H1 (cell line): ENCODE measurements around the gene STEAP1B. TPM values are rescaled to one million over a fixed set of nuclear protein-coding genes. Genes with fewer than 3 reads are reported as not detected.

Source experiments
- CTCF ChIA-PET: fragments of 300-600 bp; sonication (Branson Sonifier 250); formaldehyde crosslinking; loops from one replicate; lab custom pipeline; 2021; ENCODE audit not compliant: partially characterized antibody; lab: Charles Lee
- POLR2A ChIA-PET: fragments of 300-600 bp; sonication (Branson Sonifier 250); formaldehyde crosslinking; loops from one replicate; lab custom pipeline; 2021; ENCODE audit warnings: inconsistent platforms; ENCODE audit not compliant: partially characterized antibody; lab: Charles Lee
- DNase-seq, 2 experiments: peaks; one replicate each; pipeline versions ENCODE4 v3.0.0 to v3.0.0-alpha.2; 2010 to 2022; ENCODE audit warnings: low spot score in 2 of 2, low read depth in 1 of 2, mixed read lengths in 1 of 2
- FAIRE-seq: peaks from 2 replicates; lab custom pipeline; 2011; peaks lifted over from hg19 to GRCh38; lab: Jason Lieb, UNC
- H2AFZ ChIP-seq: 2 replicates; pipeline ENCODE4 v1.8.1; 2012; ENCODE audit warnings: low read length, inconsistent platforms
- H2AK5ac ChIP-seq: 2 replicates; pipeline ENCODE4 v1.6.1; 2013; ENCODE audit warnings: low read depth, low read length
- H2BK120ac ChIP-seq: replicated peaks from 2 replicates; pipeline ENCODE3; 2013; ENCODE audit warnings: low read depth, low read length, inconsistent platforms
- H2BK12ac ChIP-seq: 2 replicates; pipeline ENCODE4 v1.6.1; 2013; ENCODE audit warnings: low read depth, low read length
- H2BK15ac ChIP-seq: 2 replicates; pipeline ENCODE4 v1.6.1; 2013; ENCODE audit warnings: low read length
- H2BK20ac ChIP-seq: 2 replicates; pipeline ENCODE4 v1.6.1; 2013; ENCODE audit warnings: low read length
- H2BK5ac ChIP-seq: 2 replicates; pipeline ENCODE4 v1.6.1; 2013; ENCODE audit warnings: low read depth, low read length
- H3K14ac ChIP-seq: 2 replicates; pipeline ENCODE4 v1.6.1; 2013; ENCODE audit warnings: inconsistent platforms; ENCODE audit not compliant: insufficient read length
- H3K18ac ChIP-seq: 2 replicates; pipeline ENCODE4 v1.6.1; 2013; ENCODE audit warnings: low read length; ENCODE audit errors: extremely low read depth
- H3K23ac ChIP-seq: 2 replicates; pipeline ENCODE4 v1.6.1; 2013; ENCODE audit warnings: inconsistent platforms; ENCODE audit not compliant: insufficient read length
- H3K23me2 ChIP-seq: 2 replicates; pipeline ENCODE4 v1.6.1; 2013; ENCODE audit warnings: low read depth, low read length
- H3K27ac ChIP-seq: 2 replicates; pipeline ENCODE4 v1.6.1; 2011; ENCODE audit warnings: low read depth, low read length, inconsistent platforms
- H3K27me3 ChIP-seq, 4 experiments: replicated peaks in 1 of 4; 1 replicate in 1 of 4; 2 replicates in 3 of 4; pipeline versions ENCODE4 v1.6.1 to v1.8.1; 2011 to 2013; ENCODE audit warnings: low read length in 3 of 4, mild to moderate bottlenecking in 3 of 4, inconsistent platforms in 2 of 4, mixed read lengths in 2 of 4, moderate library complexity in 1 of 4; ENCODE audit not compliant: control insufficient read depth in 3 of 4, insufficient read depth in 3 of 4; ENCODE audit errors: extremely low read depth in 1 of 4
- H3K36me3 ChIP-seq, 4 experiments: 2 replicates each; pipeline versions ENCODE4 v1.6.1 to v1.8.1; 2011 to 2013; ENCODE audit warnings: mild to moderate bottlenecking in 4 of 4, low read length in 3 of 4, moderate library complexity in 2 of 4, control low read depth in 1 of 4, inconsistent platforms in 1 of 4; ENCODE audit not compliant: insufficient read depth in 4 of 4, control insufficient read depth in 2 of 4
- H3K4ac ChIP-seq: replicated peaks from 2 replicates; pipeline ENCODE3; 2013; ENCODE audit warnings: low read length, low read depth, mixed read lengths, inconsistent platforms; ENCODE audit not compliant: insufficient read length
- H3K4me1 ChIP-seq, 4 experiments: replicated peaks in 1 of 4; 1 replicate in 1 of 4; 2 replicates in 3 of 4; pipeline versions ENCODE4 v1.6.1 to v1.8.1; 2011 to 2013; ENCODE audit warnings: low read length in 3 of 4, inconsistent platforms in 2 of 4, mixed read lengths in 1 of 4; ENCODE audit not compliant: insufficient read depth in 4 of 4, control insufficient read depth in 3 of 4
- H3K4me2 ChIP-seq, 2 experiments: 2 replicates each; pipeline versions ENCODE4 v1.6.1 to v1.8.1; 2011 to 2013; ENCODE audit warnings: low read depth in 2 of 2, low read length in 2 of 2, control low read depth in 1 of 2, inconsistent platforms in 1 of 2, mild to moderate bottlenecking in 1 of 2; ENCODE audit not compliant: insufficient read depth in 1 of 2
- H3K4me3 ChIP-seq, 4 experiments: fragments of 200-600, 300-600 bp in 1 of 4; sonication (generic), shearing (Covaris generic), sonication (Bioruptor Twin) in 1 of 4; 2 replicates each; pipeline versions ENCODE4 v1.5.1 to v1.8.1; 2011 to 2016; ENCODE audit warnings: low read length in 4 of 4, low read depth in 3 of 4, control low read depth in 2 of 4, inconsistent platforms in 2 of 4, mild to moderate bottlenecking in 2 of 4, mixed read lengths in 1 of 4, moderate library complexity in 1 of 4; ENCODE audit not compliant: insufficient read depth in 2 of 4; ENCODE audit errors: extremely low read depth in 1 of 4
- H3K56ac ChIP-seq: replicated peaks from 2 replicates; pipeline ENCODE3; 2013; ENCODE audit warnings: low read depth, mild to moderate bottlenecking, mixed read lengths, low read length, inconsistent platforms; ENCODE audit not compliant: insufficient read length
- H3K79me1 ChIP-seq: 2 replicates; pipeline ENCODE4 v1.6.1; 2013; ENCODE audit warnings: low read depth, low read length, control low read depth
- H3K79me2 ChIP-seq, 2 experiments: 2 replicates each; pipeline versions ENCODE4 v1.6.1 to v1.8.1; 2012 to 2013; ENCODE audit warnings: low read length in 2 of 2, mild to moderate bottlenecking in 2 of 2, inconsistent platforms in 1 of 2; ENCODE audit not compliant: insufficient read depth in 2 of 2, control insufficient read depth in 1 of 2
- H3K9ac ChIP-seq, 4 experiments: replicated peaks in 1 of 4; 1 replicate in 1 of 4; 2 replicates in 3 of 4; pipeline versions ENCODE4 v1.6.1 to v1.8.1; 2011 to 2013; ENCODE audit warnings: low read depth in 3 of 4, low read length in 3 of 4, control low read depth in 2 of 4, mild to moderate bottlenecking in 2 of 4, moderate library complexity in 2 of 4, inconsistent platforms in 1 of 4; ENCODE audit errors: extremely low read depth in 1 of 4
- H3K9me3 ChIP-seq, 2 experiments: 2 replicates each; pipeline versions ENCODE4 v1.6.1 to v1.8.1; 2012 to 2013; ENCODE audit warnings: mild to moderate bottlenecking in 2 of 2, moderate library complexity in 2 of 2, control low read depth in 1 of 2, inconsistent platforms in 1 of 2, low read depth in 1 of 2, low read length in 1 of 2, mixed read lengths in 1 of 2; ENCODE audit not compliant: insufficient read depth in 2 of 2
- H4K20me1 ChIP-seq, 2 experiments: replicated peaks in 1 of 2; 2 replicates each; pipeline versions ENCODE3 to v1.8.1; 2011 to 2013; ENCODE audit warnings: inconsistent platforms in 2 of 2, low read length in 2 of 2, mild to moderate bottlenecking in 1 of 2; ENCODE audit not compliant: insufficient read depth in 2 of 2, control insufficient read depth in 1 of 2
- H4K5ac ChIP-seq: 2 replicates; pipeline ENCODE4 v1.6.1; 2013; ENCODE audit warnings: low read length, low read depth, mixed read lengths, inconsistent platforms; ENCODE audit not compliant: insufficient read length
- H4K8ac ChIP-seq: 2 replicates; pipeline ENCODE4 v1.8.0; 2013; ENCODE audit warnings: mild to moderate bottlenecking, moderate library complexity, low read length, inconsistent platforms; ENCODE audit not compliant: insufficient read depth; ENCODE audit errors: extremely low read depth
- H4K91ac ChIP-seq: replicated peaks from 2 replicates; pipeline ENCODE3; 2013; ENCODE audit warnings: low read length, mixed read lengths, inconsistent platforms; ENCODE audit not compliant: insufficient read length
- ASH2L ChIP-seq: fragments of 200-600, 300-600 bp; sonication (generic); IDR thresholded peaks from one replicate; pipeline ENCODE4 v1.7.1; 2017; ENCODE audit warnings: low read length
- BCL11A ChIP-seq, 2 experiments: IDR thresholded peaks; one replicate each; pipeline ENCODE4 v1.6.1; 2011; ENCODE audit warnings: low read depth in 2 of 2, low read length in 2 of 2, mild to moderate bottlenecking in 2 of 2
- CBX5 ChIP-seq: fragments of 300-800, 300-1000 bp; sonication (generic); IDR thresholded peaks from 2 replicates; pipeline ENCODE4 v1.7.1; 2016; ENCODE audit warnings: antibody characterized with exemption, low read length, low read depth
- GTF2F1 ChIP-seq: IDR thresholded peaks from 2 replicates; pipeline ENCODE4 v1.6.1; 2012; ENCODE audit warnings: low read depth, low read length, improper control_type of control experiment, borderline replicate concordance
- HDAC6 ChIP-seq: IDR thresholded peaks from one replicate; pipeline ENCODE4 v1.7.1; 2012; ENCODE audit warnings: low read depth, mild to moderate bottlenecking, inconsistent platforms, low read length, moderate library complexity
- KDM4A ChIP-seq: IDR thresholded peaks from one replicate; pipeline ENCODE4 v1.7.1; 2012; ENCODE audit warnings: low read depth, mild to moderate bottlenecking, moderate library complexity, low read length, inconsistent platforms; ENCODE audit not compliant: severe bottlenecking
- NRF1 ChIP-seq: IDR thresholded peaks from 2 replicates; pipeline ENCODE4 v1.6.1; 2011; ENCODE audit warnings: mild to moderate bottlenecking, low read depth, low read length, improper control_type of control experiment
- POLR2AphosphoS5 ChIP-seq: IDR thresholded peaks from 2 replicates; pipeline ENCODE4 v1.6.1; 2011; ENCODE audit warnings: low read depth, low read length
- POU5F1 ChIP-seq: IDR thresholded peaks from 2 replicates; pipeline ENCODE4 v1.6.1; 2011; ENCODE audit warnings: low read depth, mild to moderate bottlenecking, low read length, moderate library complexity
- SP2 ChIP-seq: IDR thresholded peaks from 2 replicates; pipeline ENCODE4 v1.6.1; 2012; ENCODE audit warnings: mild to moderate bottlenecking, low read length, inconsistent platforms
- SUZ12 ChIP-seq: fragments of 200-600 bp; sonication (generic); IDR thresholded peaks from 2 replicates; pipeline ENCODE4 v1.6.1; 2012; ENCODE audit warnings: mild to moderate bottlenecking, inconsistent platforms, low read length, moderate library complexity, mixed read lengths
- TAF7 ChIP-seq: optimal IDR thresholded peaks from 2 replicates; pipeline ENCODE3; 2011; ENCODE audit warnings: low read depth, mild to moderate bottlenecking, inconsistent platforms, low read length, moderate library complexity, borderline replicate concordance
- WGBS, 2 experiments: shearing (Covaris generic) in 1 of 2; methylation state at CpG; one replicate each; pipeline versions ENCODE4 v1.1.6 to v1.1.7; 2013 to 2015; ENCODE audit warnings: low lambda C conversion rate in 2 of 2, mixed read lengths in 2 of 2, inconsistent platforms in 1 of 2, low coverage in 1 of 2, missing lambda C conversion rate in 1 of 2; ENCODE audit not compliant: insufficient replicate concordance in 2 of 2, insufficient coverage in 1 of 2, insufficient read length in 1 of 2; ENCODE audit errors: extremely low coverage in 1 of 2, missing lambda C conversion rate in 1 of 2; 5-methylcytosine and 5-hydroxymethylcytosine counted together
- polyA plus RNA-seq, 7 experiments: library from polyadenylated mRNA; depleted of rRNA in 3 of 7; stranded (reverse) in 5 of 7; unstranded in 2 of 7; fragments of >200 nt in 5 of 7; fragments of 200-250 nt in 2 of 7; gene quantifications; 1 replicate in 5 of 7; 2 replicates in 1 of 7; 4 replicates in 1 of 7; pipeline versions ENCODE4 v1.2.1 to v1.2.3, GENCODE V29; 2011 to 2013; ENCODE audit warnings: missing spikeins in 2 of 7, mixed read lengths in 2 of 7
- total RNA-seq: library from RNA; stranded (reverse); fragmentation: NEBNext Ultra II Directional; extraction: Animal tissue kit (Norgen Biotek cat#: 25700); gene quantifications from 2 replicates; pipeline ENCODE4 v1.2.1, GENCODE V29; 2021
- TF ChIP-seq, protein P1 (sequence below): IDR thresholded peaks from 2 replicates; pipeline ENCODE4 v1.6.1; 2012; ENCODE audit warnings: inconsistent platforms

Gene STEAP1B
- total and polyA plus RNA-seq, 2 of the 8 experiments (the other 6 are each of a cell fraction or from before 2014, with no cell fraction given): 5.4 to 8.7 TPM

DNA sequence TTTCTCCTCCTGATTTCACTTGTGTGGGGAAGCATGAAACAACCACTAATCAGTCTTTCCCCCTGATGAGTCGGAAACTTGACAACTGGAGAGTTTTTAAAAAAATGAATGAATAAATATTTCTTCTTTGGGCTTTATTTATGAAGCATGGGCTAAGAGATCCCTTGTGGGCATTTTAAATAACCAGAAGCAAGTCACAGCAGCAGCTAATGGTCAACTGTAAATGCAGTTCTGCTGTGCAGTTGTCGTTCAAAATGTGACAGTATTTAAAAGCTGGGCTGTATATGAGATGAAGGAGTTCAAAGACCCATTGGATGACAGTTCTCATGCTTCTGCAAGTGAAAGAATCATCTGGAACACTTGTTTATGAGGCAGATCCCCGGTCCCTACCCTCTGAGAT, 54.1 kb downstream of the STEAP1B start:
- H4K5ac ChIP-seq: no peak overlapping the region
- TF ChIP-seq HDAC6: no peak
- no peak for TF ChIP-seq BCL11A (IDR thresholded peaks at IDR 0.05; ENCODE audit: low read depth in 2 of 2, low read length in 2 of 2)
- no peak for TF ChIP-seq NRF1
- TF ChIP-seq KDM4A: no peak
- TF ChIP-seq, protein P1, sequence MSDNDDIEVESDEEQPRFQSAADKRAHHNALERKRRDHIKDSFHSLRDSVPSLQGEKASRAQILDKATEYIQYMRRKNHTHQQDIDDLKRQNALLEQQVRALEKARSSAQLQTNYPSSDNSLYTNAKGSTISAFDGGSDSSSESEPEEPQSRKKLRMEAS: no peak
- TF ChIP-seq TAF7: no peak
- TF ChIP-seq CBX5: no peak
- no peak for TF ChIP-seq GTF2F1
- TF ChIP-seq POLR2AphosphoS5: no peak
- no peak for TF ChIP-seq SUZ12
- no peak for TF ChIP-seq POU5F1
- TF ChIP-seq SP2: no peak
- TF ChIP-seq ASH2L: no peak
- no peaks in the 10 kb centered on the region for H3K9me3 ChIP-seq
- CTCF ChIA-PET: interaction anchor here (0.7 to 1.7 kb wide), 4 partner anchors 8 to 169 kb away, joined by 4 read pairs; no protein-coding TSS in a partner anchor
- no peak overlapping the region for H4K91ac ChIP-seq
- H2BK20ac ChIP-seq: no peak overlapping the region
- H3K79me1 ChIP-seq: no peaks in the 10 kb centered on the region
- H2AFZ ChIP-seq: no peak overlapping the region
- no peaks in the 10 kb centered on the region for H3K36me3 ChIP-seq
- H3K27ac ChIP-seq: no peak overlapping the region
- H3K27me3 ChIP-seq: no peaks in the 10 kb centered on the region
- H3K4ac ChIP-seq: no peak overlapping the region
- no peak overlapping the region for H3K4me3 ChIP-seq
- H2BK5ac ChIP-seq: 0 out of 2 replicates have a peak overlapping the region, but pooled peaks have one; percentile 19
- no peak overlapping the region for H2AK5ac ChIP-seq
- no peak overlapping the region for H3K23ac ChIP-seq
- no peak overlapping the region for H3K4me2 ChIP-seq
- WGBS, 2 experiments: 85% methylated on average over 3 of the region's 3 CpGs; no CpG with 5 or more reads in 1 of the 2 experiments
- H4K20me1 ChIP-seq: no peaks in the 10 kb centered on the region
- no peak overlapping the region for H3K56ac ChIP-seq
- POLR2A ChIA-PET: interaction anchor here (1.1 kb wide), 1 partner anchor 11 kb away, joined by 5 read pairs; no protein-coding TSS in a partner anchor
- H3K4me1 ChIP-seq: peaks cover 0 to 10% (median 2%) of the 10 kb centered on the region in 4 experiments; a peak in 2 of 7 replicates
- no peak overlapping the region for H2BK15ac ChIP-seq
- no peaks in the 10 kb centered on the region for H3K23me2 ChIP-seq
- H3K14ac ChIP-seq: no peak overlapping the region
- H2BK120ac ChIP-seq: no peak overlapping the region
- no peaks in the 10 kb centered on the region for H3K79me2 ChIP-seq
- H3K9ac ChIP-seq: no peak overlapping the region
- no peak overlapping the region for H4K8ac ChIP-seq
- H3K18ac ChIP-seq: no peak overlapping the region
- DNase-seq (no peak), FAIRE-seq (no peak)
- no peak overlapping the region for H2BK12ac ChIP-seq
